HG03045 (cell line): Measurements from ENCODE around the gene C16orf95.

Source experiments
- ATAC-seq: cut with Tn5 transposase; IDR thresholded peaks from one replicate; pipeline ENCODE4 v1.9.1; 2021; ENCODE audit warnings: mild to moderate bottlenecking, moderate library complexity; ENCODE audit not compliant: unreplicated experiment

C16orf95 gene

GRCh38 chr16:87319997-87320491 is 2.9 kb upstream of the C16orf95 start:
- no peak for ATAC-seq

- no peak for ATAC-seq
Measured at GRCh38 chr16:87319011-87319410, 1.8 kb upstream of the C16orf95 start.

DNA sequence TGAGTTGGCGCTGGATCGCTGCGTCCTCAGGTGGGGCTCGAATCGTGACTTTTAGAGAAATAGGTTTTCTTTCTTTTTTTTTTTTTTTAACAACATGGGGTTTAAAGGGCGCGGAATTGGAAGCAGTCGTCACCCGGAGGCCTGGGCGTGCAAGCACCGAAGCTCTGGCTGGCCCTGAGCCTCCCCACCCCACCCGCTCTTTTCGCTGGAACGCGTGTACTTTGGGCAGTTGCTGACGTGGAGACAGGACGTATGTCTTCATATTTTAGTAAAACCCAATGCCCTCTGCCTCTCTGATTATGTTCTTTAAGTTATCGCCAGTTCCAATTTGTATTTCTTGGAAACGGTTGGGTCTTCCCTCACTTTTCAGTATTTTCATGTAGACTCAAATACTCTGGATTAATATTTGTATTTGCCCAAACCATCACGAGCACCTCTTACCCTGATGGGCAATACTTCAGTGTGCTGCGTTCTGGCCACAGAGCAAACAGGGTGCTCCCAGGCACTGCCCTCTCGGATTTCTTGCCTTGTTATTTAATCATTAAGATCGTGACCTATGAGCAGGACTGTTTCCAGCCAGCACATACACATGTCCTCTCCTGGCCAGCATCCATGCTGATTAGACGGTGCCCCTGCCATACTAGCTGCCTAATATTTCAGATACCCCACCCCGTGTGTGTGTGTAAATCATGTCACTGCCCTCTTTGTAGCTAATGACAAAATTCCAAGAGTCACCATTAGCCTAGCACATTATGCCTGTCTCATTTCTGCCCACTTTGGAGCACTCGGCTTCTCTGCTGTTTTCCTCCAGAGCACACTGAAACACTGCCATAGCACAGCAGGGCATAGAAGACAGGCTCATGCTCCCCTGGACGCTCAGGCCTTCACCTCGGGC is 805 bp upstream of the C16orf95 start:
- peak; percentile 17 for ATAC-seq

- ATAC-seq, result no peak
Measured at GRCh38 chr16:87316450-87316922, 706 bp downstream of the C16orf95 start.

GRCh38 chr16:87314990-87315420 is 2.2 kb downstream of the C16orf95 start:
- ATAC-seq, result no peak

DNA sequence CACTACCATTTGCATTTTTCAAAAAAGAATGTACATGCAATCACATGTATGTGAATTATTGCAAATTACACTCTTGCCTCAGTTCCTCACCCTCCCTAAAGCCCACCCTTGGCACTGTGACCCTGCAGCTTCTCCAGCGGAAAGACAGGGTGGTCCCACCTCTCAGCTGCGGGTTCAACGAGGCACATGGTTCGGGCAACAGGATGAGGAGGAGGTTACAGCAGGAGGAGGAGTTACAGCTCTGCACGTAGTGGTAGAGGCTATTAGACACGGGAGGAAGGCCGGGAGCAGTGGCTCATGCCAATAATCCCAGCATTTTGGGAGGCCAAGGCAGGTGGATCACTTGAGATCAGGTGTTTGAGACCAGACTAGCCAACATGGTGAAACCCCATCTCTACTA is 5.2 kb downstream of the C16orf95 start:
- ATAC-seq, result no peak

GRCh38 chr16:87311387-87311786 is 5.8 kb downstream of the C16orf95 start:
- no peak for ATAC-seq

GRCh38 chr16:87310610-87311009 is 6.6 kb downstream of the C16orf95 start:
- ATAC-seq, result no peak

- no peak for ATAC-seq
Measured at GRCh38 chr16:87309620-87310525, 7.3 kb downstream of the C16orf95 start.

DNA sequence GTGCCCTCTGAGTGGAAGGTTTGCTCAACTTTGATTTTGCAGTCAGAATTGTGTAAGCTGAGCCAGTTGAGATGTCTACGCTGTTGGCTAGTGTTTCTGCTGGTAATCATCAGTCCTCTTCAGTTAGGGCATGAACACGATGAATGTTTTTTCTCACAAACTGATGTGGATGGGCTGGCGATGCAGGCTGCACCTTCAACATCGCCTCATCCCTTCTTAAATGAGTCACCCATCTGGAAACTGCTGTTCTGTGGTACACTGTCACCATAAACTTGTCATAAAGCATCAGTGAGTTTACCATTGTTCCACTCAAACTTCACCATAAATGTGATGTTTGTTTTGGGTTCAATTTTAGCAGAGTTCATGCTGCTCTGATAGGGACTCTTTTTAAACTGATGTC is 8.4 kb downstream of the C16orf95 start:
- no peak for ATAC-seq

DNA sequence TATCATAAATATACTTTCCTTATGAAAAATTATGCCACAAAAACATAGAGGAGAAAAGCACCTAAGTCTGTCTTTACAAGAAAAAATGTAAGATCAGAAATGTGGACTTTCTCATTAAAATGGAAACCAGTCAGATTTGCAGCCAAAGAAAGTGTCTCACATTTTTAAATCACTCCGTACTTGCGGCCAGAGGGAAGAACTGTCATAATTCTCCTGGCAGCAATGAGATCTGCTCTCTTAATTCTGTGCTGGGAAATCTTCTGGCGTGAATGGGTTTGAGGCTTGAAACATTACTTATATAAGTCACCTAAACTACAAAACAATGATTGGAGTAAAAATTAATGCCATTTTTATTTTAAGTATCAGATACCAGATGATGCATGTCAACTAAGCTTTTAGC is 10.7 kb downstream of the C16orf95 start:
- no peak for ATAC-seq

- no peak for ATAC-seq
Measured at GRCh38 chr16:87305505-87306391, 11.4 kb downstream of the C16orf95 start.

DNA sequence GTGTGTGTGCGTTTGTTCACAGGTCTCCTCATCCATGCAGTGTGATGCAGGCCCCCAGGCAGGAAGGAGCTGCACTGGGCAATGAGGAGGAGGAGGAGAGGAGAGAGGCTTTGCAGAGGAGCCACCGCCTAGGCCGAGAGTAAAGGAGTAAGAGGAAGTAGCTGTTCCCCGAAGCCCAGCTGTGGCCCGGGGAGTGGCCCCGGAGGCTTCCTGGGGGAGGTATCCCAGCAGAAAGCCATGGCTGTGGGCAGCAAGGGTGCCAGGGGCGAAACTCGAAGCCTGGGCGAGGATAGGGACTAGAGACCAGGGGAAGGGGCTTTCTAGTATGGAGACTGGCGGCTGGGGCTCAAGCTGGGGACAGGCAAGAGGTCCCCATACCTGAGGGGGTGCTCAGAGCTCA is 12.2 kb downstream of the C16orf95 start:
- ATAC-seq, result no peak

DNA sequence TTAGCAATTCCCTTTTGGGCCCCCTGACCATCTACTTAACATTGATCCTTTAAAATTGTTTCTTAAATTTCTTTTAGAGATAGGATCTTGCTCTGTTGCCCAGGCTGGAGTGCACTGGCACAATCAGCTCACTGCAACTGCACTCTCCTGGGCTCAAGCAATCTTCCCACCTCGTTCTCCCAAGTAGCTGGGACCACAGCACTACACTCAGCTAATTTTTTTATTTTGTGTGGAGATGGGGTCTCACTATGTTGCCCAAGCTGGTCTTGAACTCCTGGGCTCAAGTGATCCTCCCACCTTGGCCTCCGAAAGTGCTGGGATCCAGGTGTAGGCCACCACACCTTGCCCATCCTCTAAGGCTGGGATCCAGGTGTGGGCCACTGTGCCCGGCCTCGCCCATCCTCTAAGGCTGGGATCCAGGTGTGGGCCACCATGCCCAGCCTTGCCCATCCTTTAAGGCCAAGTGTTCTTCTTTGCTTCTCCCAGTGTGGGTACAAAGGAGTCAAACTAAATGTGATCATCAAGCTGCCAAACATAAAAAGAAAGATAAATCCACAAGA is 13.2 kb downstream of the C16orf95 start:
- ATAC-seq, result no peak

DNA sequence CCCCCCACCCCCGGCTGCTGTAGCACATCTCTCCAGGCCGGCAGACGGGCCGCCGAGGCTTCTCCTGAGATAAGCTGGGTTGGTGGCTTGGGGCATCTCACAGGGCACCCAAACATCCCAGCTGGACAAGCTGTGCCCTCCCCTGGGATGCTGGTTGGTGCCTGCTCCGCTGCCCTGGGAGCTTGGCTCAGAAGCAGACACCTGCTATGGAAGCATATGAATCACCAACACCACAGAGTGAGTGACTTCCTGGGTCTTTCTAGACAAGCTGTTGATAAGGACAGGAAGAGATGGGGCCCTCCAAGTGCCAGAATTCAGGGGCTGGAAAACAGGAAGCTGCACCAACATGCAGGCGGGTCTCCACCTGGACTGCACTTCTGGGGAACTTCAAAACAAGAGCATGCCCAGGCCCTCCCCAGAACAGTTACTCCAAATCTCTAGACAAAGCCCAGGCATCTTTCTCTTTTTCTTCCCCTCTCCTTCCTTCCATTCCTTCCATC is 13.7 kb downstream of the C16orf95 start:
- no peak for ATAC-seq

GRCh38 chr16:87298857-87299465 is 18.2 kb downstream of the C16orf95 start:
- no peak for ATAC-seq

DNA sequence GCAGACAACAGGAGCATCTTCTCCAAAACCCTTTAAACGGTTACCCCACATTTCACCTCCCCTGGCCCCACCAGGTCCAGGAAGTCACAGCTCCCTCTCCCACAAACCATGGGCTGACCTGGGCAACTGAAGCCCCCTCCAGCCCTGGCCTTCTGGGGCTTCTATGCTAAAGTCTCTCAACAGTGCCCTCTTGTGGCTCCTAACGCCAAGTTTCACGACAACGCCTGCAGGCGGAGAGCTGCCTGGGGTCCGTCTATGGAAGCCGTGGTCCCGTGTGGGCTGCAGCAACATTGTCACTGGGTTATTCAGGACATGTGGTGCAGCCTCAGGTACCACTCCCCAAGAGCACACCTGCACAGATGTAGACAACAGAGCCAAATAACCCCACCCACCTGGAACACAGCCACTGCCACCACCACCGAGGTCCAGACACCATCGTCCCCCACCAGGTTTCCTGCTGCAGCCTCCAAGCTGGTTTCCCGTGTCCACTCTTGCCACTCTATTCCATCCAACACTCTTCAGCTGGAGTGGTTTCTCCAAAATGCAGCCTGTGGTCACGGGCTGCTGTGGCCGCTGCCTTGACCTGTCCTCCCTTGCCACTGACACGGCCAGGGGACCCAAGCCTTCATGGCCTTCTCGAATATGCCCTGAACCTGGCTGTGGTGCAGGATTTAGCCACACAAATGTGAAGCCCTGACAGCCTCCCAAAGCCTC is 19.1 kb downstream of the C16orf95 start:
- no peak for ATAC-seq

GRCh38 chr16:87297407-87297806 is 19.8 kb downstream of the C16orf95 start:
- no peak for ATAC-seq
